Measurements from ENCODE around the gene OR5AN1. TPM values are rescaled to one million over a fixed set of nuclear protein-coding genes. Genes with fewer than 3 reads are reported as not detected.
"Not testable (repeated sequence)": the region's sequence is repeated elsewhere in the genome, so short reads cannot be mapped to it uniquely, and the experiment has no call there.

The OR5AN1 gene, protein sequence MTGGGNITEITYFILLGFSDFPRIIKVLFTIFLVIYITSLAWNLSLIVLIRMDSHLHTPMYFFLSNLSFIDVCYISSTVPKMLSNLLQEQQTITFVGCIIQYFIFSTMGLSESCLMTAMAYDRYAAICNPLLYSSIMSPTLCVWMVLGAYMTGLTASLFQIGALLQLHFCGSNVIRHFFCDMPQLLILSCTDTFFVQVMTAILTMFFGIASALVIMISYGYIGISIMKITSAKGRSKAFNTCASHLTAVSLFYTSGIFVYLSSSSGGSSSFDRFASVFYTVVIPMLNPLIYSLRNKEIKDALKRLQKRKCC
- total RNA-seq (2022) (not detected in 2 replicates), Bru-seq, nascent RNA (not detected), BruChase-seq, experiment 1, labeled RNA remaining after a 6-hour chase (not detected), BruChase-seq, experiment 2, labeled RNA remaining after a 2-hour chase (not detected)
- long read RNA-seq, result 0 reads

- Mint-ChIP-seq H3K4me1 (ENCODE audit: insufficient read depth, unreplicated experiment) (no peaks in the 10 kb centered on the region), H3K9me3 (ENCODE audit: unreplicated experiment) (no peaks in the 10 kb centered on the region), H3K27ac (ENCODE audit: low read depth, unreplicated experiment) (no peak within 1 kb of the TSS), H3K4me3 (ENCODE audit: unreplicated experiment) (no peak within 1 kb of the TSS), H3K36me3 (ENCODE audit: insufficient read depth, unreplicated experiment) (no peaks in the 10 kb centered on the region), H3K27me3 (ENCODE audit: insufficient read depth, unreplicated experiment) (no peaks in the 10 kb centered on the region)
- no peak for DNase-seq (ENCODE audit: unreplicated experiment)
- TF ChIP-seq CTCF (IDR thresholded peaks at IDR 0.05; ENCODE audit: unreplicated experiment), result no peak
- intact Hi-C loops (cut with micrococcal nuclease), result no loop called here
- CTCF ChIA-PET, result interaction anchor here (0.6 kb wide), 1 partner anchor 425 kb away, joined by 4 read pairs; no protein-coding TSS in a partner anchor
- POLR2A ChIA-PET, result no interaction called here
- BruUV-seq (replicated peaks), result no TSS peak
Measured at GRCh38 chr11:59358595-59358994, at the start of gene OR5AN1. TSS of gene OR5AN1 (plus strand) at chr11:59358895. CDS start at chr11:59364459, 5,564 bp downstream.

DNA sequence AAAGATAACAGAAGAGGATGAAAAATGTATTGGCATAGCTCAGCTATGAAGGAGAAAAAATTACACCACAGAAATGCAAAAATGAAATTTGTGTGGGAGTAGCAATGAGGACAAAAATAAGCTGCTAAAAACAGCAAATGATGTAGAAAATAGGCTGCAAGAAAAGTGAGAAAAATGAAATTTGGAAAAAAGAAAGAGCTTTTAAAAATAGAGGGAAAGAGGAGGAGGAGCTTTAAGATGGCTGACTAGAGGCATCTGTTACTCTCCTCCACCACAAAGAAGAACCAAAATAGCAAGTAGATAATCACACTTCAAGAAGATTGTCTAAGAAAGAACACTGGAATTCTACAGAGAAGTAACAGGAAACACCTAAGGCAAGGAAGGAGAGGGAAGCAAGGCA is 23.7 kb upstream of the OR5AN1 start:
- DNase-seq (ENCODE audit: unreplicated experiment), result no peak
- TF ChIP-seq CTCF (IDR thresholded peaks at IDR 0.05; ENCODE audit: unreplicated experiment), result no peak
- no peaks in the 10 kb centered on the region for H3K9me3 Mint-ChIP-seq (ENCODE audit: unreplicated experiment)
- H3K27me3 Mint-ChIP-seq (ENCODE audit: insufficient read depth, unreplicated experiment), result no peaks in the 10 kb centered on the region
- ChIA-PET POLR2A (interaction anchor here (0.6 kb wide), 1 partner anchor 190 kb away, joined by 4 read pairs; no protein-coding TSS in a partner anchor), CTCF (no interaction called here)
- no peaks in the 10 kb centered on the region for H3K4me1 Mint-ChIP-seq (ENCODE audit: insufficient read depth, unreplicated experiment)
- no TSS peak for BruUV-seq (replicated peaks)
- no peak overlapping the region for H3K27ac Mint-ChIP-seq (ENCODE audit: low read depth, unreplicated experiment)
- intact Hi-C loops (cut with micrococcal nuclease), result no loop called here
- H3K36me3 Mint-ChIP-seq (ENCODE audit: insufficient read depth, unreplicated experiment), result no peaks in the 10 kb centered on the region
- no peak overlapping the region for H3K4me3 Mint-ChIP-seq (ENCODE audit: unreplicated experiment)

- ChIA-PET CTCF (no interaction called here), POLR2A (no interaction called here)
- no peak for DNase-seq (ENCODE audit: unreplicated experiment)
- intact Hi-C loops (cut with micrococcal nuclease), result no loop called here
- no peak overlapping the region for H3K27ac Mint-ChIP-seq (ENCODE audit: low read depth, unreplicated experiment)
- no peaks in the 10 kb centered on the region for H3K4me1 Mint-ChIP-seq (ENCODE audit: insufficient read depth, unreplicated experiment)
- H3K36me3 Mint-ChIP-seq (ENCODE audit: insufficient read depth, unreplicated experiment), result no peaks in the 10 kb centered on the region
- TF ChIP-seq CTCF (IDR thresholded peaks at IDR 0.05; ENCODE audit: unreplicated experiment), result no peak
- no peaks in the 10 kb centered on the region for H3K9me3 Mint-ChIP-seq (ENCODE audit: unreplicated experiment)
- no peaks in the 10 kb centered on the region for H3K27me3 Mint-ChIP-seq (ENCODE audit: insufficient read depth, unreplicated experiment)
- no peak overlapping the region for H3K4me3 Mint-ChIP-seq (ENCODE audit: unreplicated experiment)
- BruUV-seq (replicated peaks), result no TSS peak
Measured at GRCh38 chr11:59336176-59336575, 22.5 kb upstream of the OR5AN1 start.

GRCh38 chr11:59336931-59337330 is 21.8 kb upstream of the OR5AN1 start:
- Mint-ChIP-seq H3K27ac (ENCODE audit: low read depth, unreplicated experiment) (no peak overlapping the region), H3K4me1 (ENCODE audit: insufficient read depth, unreplicated experiment) (no peaks in the 10 kb centered on the region), H3K9me3 (ENCODE audit: unreplicated experiment) (no peaks in the 10 kb centered on the region), H3K4me3 (ENCODE audit: unreplicated experiment) (no peak overlapping the region), H3K27me3 (ENCODE audit: insufficient read depth, unreplicated experiment) (no peaks in the 10 kb centered on the region), H3K36me3 (ENCODE audit: insufficient read depth, unreplicated experiment) (no peaks in the 10 kb centered on the region)
- TF ChIP-seq CTCF (IDR thresholded peaks at IDR 0.05; ENCODE audit: unreplicated experiment), result no peak
- intact Hi-C loops (cut with micrococcal nuclease), result no loop called here
- no peak for DNase-seq (ENCODE audit: unreplicated experiment)
- BruUV-seq (replicated peaks), result no TSS peak
- POLR2A ChIA-PET, result no interaction called here
- CTCF ChIA-PET, result no interaction called here

GRCh38 chr11:59349657-59350056 is 9.0 kb upstream of the OR5AN1 start:
- POLR2A ChIA-PET; H3K27ac Mint-ChIP-seq (ENCODE audit: low read depth, unreplicated experiment); CTCF ChIA-PET; DNase-seq (ENCODE audit: unreplicated experiment); H3K36me3 Mint-ChIP-seq (ENCODE audit: insufficient read depth, unreplicated experiment); H3K4me1 Mint-ChIP-seq (ENCODE audit: insufficient read depth, unreplicated experiment); intact Hi-C loops (cut with micrococcal nuclease); H3K4me3 Mint-ChIP-seq (ENCODE audit: unreplicated experiment); BruUV-seq (replicated peaks); H3K27me3 Mint-ChIP-seq (ENCODE audit: insufficient read depth, unreplicated experiment); H3K9me3 Mint-ChIP-seq (ENCODE audit: unreplicated experiment): not testable (repeated sequence)

Measured in MCF 10A (cell line).